ENCODE results near the gene ABHD11. TPM values are rescaled to one million over a fixed set of nuclear protein-coding genes. Genes with fewer than 3 reads are reported as not detected.

Gene ABHD11
- total RNA-seq, 1 donor from 2014 or later: 23.0 TPM

GRCh38 chr7:73766556-73767229 lies 28.1 kb upstream of the ABHD11 start:
- Mint-ChIP-seq H3K4me3 (no peak overlapping the region), H3K9me3 (no peaks in the 10 kb centered on the region), H3K27ac (no peak overlapping the region), H3K27me3 (peaks cover 23% of the 10 kb centered on the region), H3K36me3 (ENCODE audit: low read depth) (no peaks in the 10 kb centered on the region), H3K4me1 (peaks cover 3% of the 10 kb centered on the region)
- DNase-seq: no peak
- intact Hi-C loops (cut with micrococcal nuclease): no loop called here

DNA sequence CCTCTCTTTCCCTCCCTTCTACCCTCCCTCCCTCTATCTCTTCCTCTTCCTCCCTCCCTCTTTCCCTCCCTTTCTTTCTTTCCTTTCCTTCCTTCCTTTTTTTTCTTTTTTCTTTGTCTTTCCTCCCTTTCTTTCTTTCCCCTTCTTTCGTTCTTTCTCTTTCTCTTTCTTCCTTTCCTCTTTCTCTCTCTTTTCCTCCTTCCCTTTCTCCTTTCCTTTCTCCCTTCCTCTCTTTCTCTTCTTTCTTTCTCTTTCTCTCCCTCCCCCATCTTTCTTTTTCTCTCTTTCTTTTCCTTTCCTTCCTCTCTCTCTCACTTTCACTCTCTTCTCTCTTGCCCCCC lies 24.0 kb upstream of the ABHD11 start:
- no peaks in the 10 kb centered on the region for H3K9me3 Mint-ChIP-seq
- DNase-seq: no peak

GRCh38 chr7:73761854-73762658 lies 23.5 kb upstream of the ABHD11 start:
- Mint-ChIP-seq H3K4me3 (no peak overlapping the region), H3K9me3 (no peaks in the 10 kb centered on the region), H3K27me3 (peaks cover 2% of the 10 kb centered on the region), H3K27ac (no peak overlapping the region), H3K36me3 (ENCODE audit: low read depth) (no peaks in the 10 kb centered on the region), H3K4me1 (no peaks in the 10 kb centered on the region)
- DNase-seq: no peak
- intact Hi-C loops (cut with micrococcal nuclease): no loop called here

More for the DNA sequence above, 24.0 kb upstream of the ABHD11 start:
- H3K27ac Mint-ChIP-seq: no peak overlapping the region
- intact Hi-C loops (cut with micrococcal nuclease): no loop called here
- no peaks in the 10 kb centered on the region for H3K36me3 Mint-ChIP-seq (ENCODE audit: low read depth)
- no peaks in the 10 kb centered on the region for H3K4me1 Mint-ChIP-seq
- H3K4me3 Mint-ChIP-seq: no peak overlapping the region
- peaks cover 5% of the 10 kb centered on the region for H3K27me3 Mint-ChIP-seq

GRCh38 chr7:73758581-73759138 lies 20.1 kb upstream of the ABHD11 start:
- Mint-ChIP-seq H3K4me1 (no peaks in the 10 kb centered on the region), H3K27ac (no peak overlapping the region)

GRCh38 chr7:73749931-73750776 lies 11.6 kb upstream of the ABHD11 start:
- Mint-ChIP-seq H3K4me3 (no peak overlapping the region), H3K9me3 (no peaks in the 10 kb centered on the region), H3K36me3 (ENCODE audit: low read depth) (no peaks in the 10 kb centered on the region), H3K27me3 (peaks cover 5% of the 10 kb centered on the region), H3K27ac (no peak overlapping the region), H3K4me1 (no peaks in the 10 kb centered on the region)
- no peak for DNase-seq
- intact Hi-C loops (cut with micrococcal nuclease): no loop called here

More at GRCh38 chr7:73758581-73759138, 20.1 kb upstream of the ABHD11 start:
- Mint-ChIP-seq H3K27me3 (no peaks in the 10 kb centered on the region), H3K9me3 (no peaks in the 10 kb centered on the region), H3K4me3 (no peak overlapping the region), H3K36me3 (ENCODE audit: low read depth) (no peaks in the 10 kb centered on the region)
- intact Hi-C loops (cut with micrococcal nuclease): no loop called here
- DNase-seq: no peak

DNA sequence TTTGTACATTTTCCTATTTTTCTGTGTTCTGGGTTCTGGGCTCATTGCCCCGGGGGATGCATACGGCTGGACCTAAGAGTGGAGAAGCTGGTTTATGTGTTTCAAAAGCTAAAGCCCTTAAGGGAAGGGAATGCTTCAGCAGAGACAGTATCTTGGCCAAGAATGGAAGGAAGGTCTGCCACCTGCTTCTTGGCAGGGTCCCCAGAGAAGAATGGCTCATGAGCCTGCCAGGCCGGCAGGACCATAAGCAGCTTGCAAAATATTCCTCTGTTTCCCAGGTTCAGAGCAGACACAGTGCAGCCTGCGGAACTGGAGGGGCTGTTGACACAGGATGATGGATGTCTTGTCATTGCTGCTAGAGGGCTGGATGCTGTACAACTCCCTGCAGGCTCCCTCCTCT lies 7.8 kb upstream of the ABHD11 start:
- H3K4me1 Mint-ChIP-seq: no peaks in the 10 kb centered on the region
- intact Hi-C loops (cut with micrococcal nuclease): no loop called here
- peaks cover 5% of the 10 kb centered on the region for H3K27me3 Mint-ChIP-seq
- H3K27ac Mint-ChIP-seq: no peak overlapping the region
- H3K9me3 Mint-ChIP-seq: no peaks in the 10 kb centered on the region
- DNase-seq: no peak
- H3K4me3 Mint-ChIP-seq: no peak overlapping the region
- H3K36me3 Mint-ChIP-seq (ENCODE audit: low read depth): no peaks in the 10 kb centered on the region

DNA sequence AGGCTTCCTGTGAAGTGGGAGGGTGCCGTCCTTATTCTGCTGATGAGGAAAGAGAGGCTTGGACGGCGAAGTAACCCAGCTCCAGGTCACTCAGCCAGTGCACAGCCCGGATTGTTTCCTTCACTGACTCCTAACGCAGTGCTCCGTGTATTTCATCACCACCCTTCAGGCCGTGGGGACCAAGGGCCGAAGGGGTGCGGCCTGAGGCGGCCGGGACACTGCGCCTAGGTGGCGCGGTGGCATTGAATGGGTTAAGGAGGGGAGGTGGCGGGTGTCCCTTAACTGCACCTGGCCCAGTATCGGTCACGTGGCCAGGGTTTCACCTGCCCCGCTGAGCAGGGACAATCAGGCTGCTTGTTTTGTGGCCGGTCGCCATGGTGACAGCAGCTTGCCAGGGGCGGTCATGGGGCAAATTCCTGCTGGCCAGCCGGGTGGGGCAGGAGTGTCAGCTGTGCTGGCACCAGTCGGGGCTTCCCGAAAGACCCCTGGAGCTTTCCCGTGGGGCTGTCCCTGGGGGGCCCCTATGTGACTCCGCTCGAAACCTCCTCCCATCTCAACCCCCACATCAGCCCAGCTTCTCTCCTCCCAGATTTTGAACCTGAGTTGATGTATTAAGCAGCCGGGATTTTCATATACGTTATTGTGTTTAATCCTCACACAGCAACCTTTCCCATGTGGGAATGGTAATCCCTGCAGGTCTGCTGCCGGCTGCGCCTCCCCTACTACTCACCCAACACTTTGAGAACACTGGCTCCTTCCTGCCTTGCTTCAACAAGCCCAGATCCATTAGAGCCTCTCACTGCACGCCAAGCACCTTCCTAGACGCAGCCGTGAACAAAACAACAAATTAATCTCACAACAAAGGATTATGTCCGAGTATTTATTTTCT lies 4.4 kb upstream of the ABHD11 start:
- no peaks in the 10 kb centered on the region for H3K36me3 Mint-ChIP-seq (ENCODE audit: low read depth)
- intact Hi-C loops (cut with micrococcal nuclease): no loop called here
- peaks cover 4% of the 10 kb centered on the region for H3K4me1 Mint-ChIP-seq
- H3K27me3 Mint-ChIP-seq: peaks cover 3% of the 10 kb centered on the region
- no peak overlapping the region for H3K27ac Mint-ChIP-seq
- no peak for DNase-seq
- H3K4me3 Mint-ChIP-seq: no peak overlapping the region
- H3K9me3 Mint-ChIP-seq: no peaks in the 10 kb centered on the region

GRCh38 chr7:73742338-73742752 lies 3.7 kb upstream of the ABHD11 start:
- H3K27ac Mint-ChIP-seq: no peak overlapping the region
- H3K27me3 Mint-ChIP-seq: peaks cover 3% of the 10 kb centered on the region
- H3K4me1 Mint-ChIP-seq: peaks cover 6% of the 10 kb centered on the region
- no peak overlapping the region for H3K4me3 Mint-ChIP-seq
- no peak for DNase-seq
- no peaks in the 10 kb centered on the region for H3K9me3 Mint-ChIP-seq
- no peaks in the 10 kb centered on the region for H3K36me3 Mint-ChIP-seq (ENCODE audit: low read depth)
- intact Hi-C loops (cut with micrococcal nuclease): no loop called here

DNA sequence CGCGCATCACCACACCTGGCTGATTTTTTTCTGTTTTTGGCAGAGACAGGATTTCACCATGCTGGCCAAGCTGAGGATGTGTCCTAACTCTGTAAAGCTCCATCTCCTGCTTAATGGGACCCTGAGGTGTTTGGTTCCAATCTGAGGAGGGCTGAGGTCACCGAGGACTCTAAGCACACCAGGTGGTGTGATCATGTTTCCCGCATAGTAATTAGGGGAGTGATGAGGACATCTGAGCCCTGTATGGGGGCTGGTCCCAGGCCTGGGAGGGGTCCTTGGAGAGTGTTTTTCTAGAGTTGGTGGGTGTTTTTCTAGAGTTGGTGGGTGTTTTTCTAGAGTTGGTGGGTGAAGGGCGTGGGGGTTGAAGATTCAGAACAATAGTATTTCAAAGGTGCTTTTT lies 3.0 kb upstream of the ABHD11 start:
- no peak overlapping the region for H3K27ac Mint-ChIP-seq
- intact Hi-C loops (cut with micrococcal nuclease): no loop called here
- H3K36me3 Mint-ChIP-seq (ENCODE audit: low read depth): no peaks in the 10 kb centered on the region
- H3K27me3 Mint-ChIP-seq: peaks cover 3% of the 10 kb centered on the region
- H3K4me1 Mint-ChIP-seq: peaks cover 6% of the 10 kb centered on the region
- DNase-seq: no peak
- H3K9me3 Mint-ChIP-seq: no peaks in the 10 kb centered on the region
- H3K4me3 Mint-ChIP-seq: no peak overlapping the region

GRCh38 chr7:73740771-73741170 lies 2.2 kb upstream of the ABHD11 start:
- intact Hi-C loops (cut with micrococcal nuclease): no loop called here
- peaks cover 8% of the 10 kb centered on the region for H3K4me1 Mint-ChIP-seq
- DNase-seq: no peak
- no peak overlapping the region for H3K27ac Mint-ChIP-seq
- peaks cover 3% of the 10 kb centered on the region for H3K27me3 Mint-ChIP-seq
- no peak overlapping the region for H3K4me3 Mint-ChIP-seq
- peaks cover 3% of the 10 kb centered on the region for H3K36me3 Mint-ChIP-seq (ENCODE audit: low read depth)
- H3K9me3 Mint-ChIP-seq: no peaks in the 10 kb centered on the region

GRCh38 chr7:73740212-73740611 lies 1.6 kb upstream of the ABHD11 start:
- Mint-ChIP-seq H3K36me3 (ENCODE audit: low read depth) (peaks cover 3% of the 10 kb centered on the region), H3K9me3 (no peaks in the 10 kb centered on the region), H3K4me3 (no peak overlapping the region), H3K27ac (no peak overlapping the region), H3K27me3 (peaks cover 3% of the 10 kb centered on the region), H3K4me1 (peaks cover 8% of the 10 kb centered on the region)
- DNase-seq: no peak
- intact Hi-C loops (cut with micrococcal nuclease): no loop called here

DNA sequence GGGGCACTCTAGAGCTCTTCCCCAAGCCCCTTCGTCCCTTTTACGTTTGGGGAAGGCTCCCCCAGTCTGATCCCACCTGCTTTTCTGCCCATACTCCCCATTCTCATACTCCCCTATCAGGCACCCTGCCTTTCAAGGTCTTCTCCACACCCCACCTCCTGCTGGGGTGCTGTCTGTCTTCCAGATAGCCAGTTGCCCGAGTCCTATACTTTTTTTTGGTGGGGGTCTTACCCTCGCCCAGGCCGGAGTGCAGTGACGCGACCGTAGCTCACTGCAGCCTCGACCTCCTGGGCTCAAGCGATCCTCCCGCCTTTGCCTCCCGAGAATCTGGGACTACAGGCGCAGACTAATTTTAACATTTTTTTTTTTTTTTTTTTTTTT lies 775 bp upstream of the ABHD11 start:
- intact Hi-C loops (cut with micrococcal nuclease): loop anchor here (2.0 kb wide), 1 partner anchor 111 kb away; no protein-coding TSS in a partner anchor
- Mint-ChIP-seq H3K9me3 (no peaks in the 10 kb centered on the region), H3K27me3 (peaks cover 3% of the 10 kb centered on the region), H3K36me3 (ENCODE audit: low read depth) (peaks cover 3% of the 10 kb centered on the region), H3K4me1 (peaks cover 11% of the 10 kb centered on the region), H3K4me3 (peak overlapping the region; percentile 96), H3K27ac (peak overlapping the region; percentile 83)
- no peak for DNase-seq

GRCh38 chr7:73738220-73738611 lies 386 bp downstream of the ABHD11 start:
- Mint-ChIP-seq H3K36me3 (ENCODE audit: low read depth) (peaks cover 3% of the 10 kb centered on the region), H3K27me3 (no peaks in the 10 kb centered on the region), H3K9me3 (no peaks in the 10 kb centered on the region), H3K4me1 (peaks cover 11% of the 10 kb centered on the region), H3K4me3 (peak overlapping the region; percentile 96), H3K27ac (peak overlapping the region; percentile 96)
- peak; percentile 83 for DNase-seq
- intact Hi-C loops (cut with micrococcal nuclease): loop anchor here (1.0 to 2.0 kb wide), 7 partner anchors 20 to 216 kb away; partner anchors contain the start of genes BAZ1B, BCL7B, BUD23 and DNAJC30

Measured in activated CD4-positive, alpha-beta T cell treated with anti-CD3 and anti-CD28 coated beads, Interleukin-2, amount 10 ng/mL, durations not matched to agents 24 days and 14 days (primary cell).